HL-60 (cell line): ENCODE data around the gene POU2AF3.

Source experiments
- GABPA ChIP-seq: IDR thresholded peaks from 2 replicates; pipeline ENCODE4 v1.6.1; 2012; ENCODE audit warnings: low read depth
- POLR2AphosphoS5 ChIP-seq: IDR thresholded peaks from 2 replicates; pipeline ENCODE4 v1.6.1; 2012; ENCODE audit warnings: low read depth
- TF ChIP-seq, protein P1 (sequence below): IDR thresholded peaks from one replicate; pipeline ENCODE4 v1.5.1; 2011; ENCODE audit warnings: low read length, control low read depth, inconsistent platforms; ENCODE audit not compliant: insufficient read depth
- TF ChIP-seq, protein P2 (sequence below): IDR thresholded peaks from 2 replicates; pipeline ENCODE4 v1.6.1; 2012; ENCODE audit warnings: low read depth; ENCODE audit not compliant: insufficient replicate concordance

DNA sequence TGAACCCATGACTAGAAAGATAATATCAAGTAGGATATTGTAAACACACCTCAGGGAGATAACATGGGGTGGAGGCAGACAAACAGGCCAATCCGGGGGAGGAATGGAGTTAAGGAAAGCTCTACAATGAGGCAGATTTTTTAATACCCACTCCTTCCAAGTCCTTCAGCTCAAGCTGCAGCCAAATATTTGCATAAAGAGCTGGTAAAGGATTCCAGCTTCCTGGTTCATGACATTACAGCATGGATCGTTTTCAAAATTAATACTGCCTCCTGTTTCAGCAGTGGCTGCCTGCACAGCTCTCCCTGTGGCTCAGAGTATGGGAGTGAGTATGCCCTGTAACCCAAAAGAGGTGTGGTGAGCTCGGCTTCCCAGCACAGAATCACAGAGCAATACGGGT lies 5.1 kb downstream of the POU2AF3 start:
- TF ChIP-seq, protein P1, sequence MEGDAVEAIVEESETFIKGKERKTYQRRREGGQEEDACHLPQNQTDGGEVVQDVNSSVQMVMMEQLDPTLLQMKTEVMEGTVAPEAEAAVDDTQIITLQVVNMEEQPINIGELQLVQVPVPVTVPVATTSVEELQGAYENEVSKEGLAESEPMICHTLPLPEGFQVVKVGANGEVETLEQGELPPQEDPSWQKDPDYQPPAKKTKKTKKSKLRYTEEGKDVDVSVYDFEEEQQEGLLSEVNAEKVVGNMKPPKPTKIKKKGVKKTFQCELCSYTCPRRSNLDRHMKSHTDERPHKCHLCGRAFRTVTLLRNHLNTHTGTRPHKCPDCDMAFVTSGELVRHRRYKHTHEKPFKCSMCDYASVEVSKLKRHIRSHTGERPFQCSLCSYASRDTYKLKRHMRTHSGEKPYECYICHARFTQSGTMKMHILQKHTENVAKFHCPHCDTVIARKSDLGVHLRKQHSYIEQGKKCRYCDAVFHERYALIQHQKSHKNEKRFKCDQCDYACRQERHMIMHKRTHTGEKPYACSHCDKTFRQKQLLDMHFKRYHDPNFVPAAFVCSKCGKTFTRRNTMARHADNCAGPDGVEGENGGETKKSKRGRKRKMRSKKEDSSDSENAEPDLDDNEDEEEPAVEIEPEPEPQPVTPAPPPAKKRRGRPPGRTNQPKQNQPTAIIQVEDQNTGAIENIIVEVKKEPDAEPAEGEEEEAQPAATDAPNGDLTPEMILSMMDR: no peak
- TF ChIP-seq POLR2AphosphoS5: no peak
- TF ChIP-seq, protein P2, sequence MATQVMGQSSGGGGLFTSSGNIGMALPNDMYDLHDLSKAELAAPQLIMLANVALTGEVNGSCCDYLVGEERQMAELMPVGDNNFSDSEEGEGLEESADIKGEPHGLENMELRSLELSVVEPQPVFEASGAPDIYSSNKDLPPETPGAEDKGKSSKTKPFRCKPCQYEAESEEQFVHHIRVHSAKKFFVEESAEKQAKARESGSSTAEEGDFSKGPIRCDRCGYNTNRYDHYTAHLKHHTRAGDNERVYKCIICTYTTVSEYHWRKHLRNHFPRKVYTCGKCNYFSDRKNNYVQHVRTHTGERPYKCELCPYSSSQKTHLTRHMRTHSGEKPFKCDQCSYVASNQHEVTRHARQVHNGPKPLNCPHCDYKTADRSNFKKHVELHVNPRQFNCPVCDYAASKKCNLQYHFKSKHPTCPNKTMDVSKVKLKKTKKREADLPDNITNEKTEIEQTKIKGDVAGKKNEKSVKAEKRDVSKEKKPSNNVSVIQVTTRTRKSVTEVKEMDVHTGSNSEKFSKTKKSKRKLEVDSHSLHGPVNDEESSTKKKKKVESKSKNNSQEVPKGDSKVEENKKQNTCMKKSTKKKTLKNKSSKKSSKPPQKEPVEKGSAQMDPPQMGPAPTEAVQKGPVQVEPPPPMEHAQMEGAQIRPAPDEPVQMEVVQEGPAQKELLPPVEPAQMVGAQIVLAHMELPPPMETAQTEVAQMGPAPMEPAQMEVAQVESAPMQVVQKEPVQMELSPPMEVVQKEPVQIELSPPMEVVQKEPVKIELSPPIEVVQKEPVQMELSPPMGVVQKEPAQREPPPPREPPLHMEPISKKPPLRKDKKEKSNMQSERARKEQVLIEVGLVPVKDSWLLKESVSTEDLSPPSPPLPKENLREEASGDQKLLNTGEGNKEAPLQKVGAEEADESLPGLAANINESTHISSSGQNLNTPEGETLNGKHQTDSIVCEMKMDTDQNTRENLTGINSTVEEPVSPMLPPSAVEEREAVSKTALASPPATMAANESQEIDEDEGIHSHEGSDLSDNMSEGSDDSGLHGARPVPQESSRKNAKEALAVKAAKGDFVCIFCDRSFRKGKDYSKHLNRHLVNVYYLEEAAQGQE: no peak
- TF ChIP-seq GABPA: no peak
